OCI-LY7 (cell line): ENCODE results near the gene ANKRD13B. TPM values are rescaled to one million over a fixed set of nuclear protein-coding genes. Genes with fewer than 3 reads are reported as not detected.

Experiments used
- BruUV-seq: library from RNA; stranded (reverse); fragments of 400-500 nt; replicated peaks from 2 replicates; lab custom pipeline; 2021; lab: Mats Ljungman, UMichigan
- CTCF ChIA-PET: fragments of 300-600 bp; sonication (Branson Sonifier 250); formaldehyde crosslinking; loops from one replicate; lab custom pipeline; 2022; ENCODE audit warnings: antibody characterized with exemption; ENCODE audit not compliant: unreplicated experiment; lab: Charles Lee
- POLR2A ChIA-PET: fragments of 300-600 bp; sonication (Branson Sonifier 250); formaldehyde crosslinking; loops from one replicate; lab custom pipeline; 2022; ENCODE audit warnings: antibody characterized with exemption; lab: Charles Lee
- DNase-seq: peaks from one replicate; pipeline ENCODE4 v3.0.0-alpha.2; 2015; ENCODE audit warnings: low spot score
- H2AFZ ChIP-seq: fragments of 200-600 bp; sonication (generic), shearing (Covaris generic); 2 replicates; pipeline ENCODE4 v1.6.1; 2014; ENCODE audit warnings: mild to moderate bottlenecking, antibody characterized with exemption, low read length, moderate library complexity
- H3K27ac ChIP-seq: fragments of 200-600 bp; sonication (generic); 2 replicates; pipeline ENCODE4 v1.5.1; 2014; ENCODE audit warnings: mixed run types, low read depth, mild to moderate bottlenecking, moderate library complexity, low read length, inconsistent platforms; ENCODE audit not compliant: poor library complexity, severe bottlenecking
- H3K36me3 ChIP-seq: fragments of 200-600 bp; sonication (generic); 2 replicates; pipeline ENCODE4 v1.6.1; 2014; ENCODE audit warnings: mild to moderate bottlenecking, antibody characterized with exemption, low read length, moderate library complexity, mixed read lengths; ENCODE audit not compliant: insufficient read depth
- H3K4me1 ChIP-seq: fragments of 200-600 bp; sonication (generic); 2 replicates; pipeline ENCODE4 v1.5.1; 2014; ENCODE audit warnings: mild to moderate bottlenecking, low read length; ENCODE audit not compliant: insufficient read depth, poor library complexity, severe bottlenecking
- H3K4me2 ChIP-seq: fragments of 200-600 bp; sonication (generic); 2 replicates; pipeline ENCODE4 v1.6.1; 2014; ENCODE audit warnings: mild to moderate bottlenecking, low read length
- H3K4me3 ChIP-seq: fragments of 200-600 bp; sonication (generic); 2 replicates; pipeline ENCODE4 v1.5.1; 2014; ENCODE audit warnings: mild to moderate bottlenecking, low read depth, low read length; ENCODE audit not compliant: poor library complexity, severe bottlenecking
- H3K79me2 ChIP-seq: fragments of 200-600 bp; sonication (generic); 2 replicates; pipeline ENCODE4 v1.6.1; 2016; ENCODE audit warnings: low read depth, mild to moderate bottlenecking, low read length, moderate library complexity, mixed read lengths; ENCODE audit not compliant: insufficient read depth
- H3K9me2 ChIP-seq: fragments of 200-600 bp; sonication (generic); 2 replicates; pipeline ENCODE4 v1.6.1; 2016; ENCODE audit warnings: mild to moderate bottlenecking, low read length, mixed read lengths; ENCODE audit not compliant: insufficient read depth
- H3K9me3 ChIP-seq: fragments of 200-600 bp; sonication (generic); 2 replicates; pipeline ENCODE4 v1.6.1; 2014; ENCODE audit warnings: mild to moderate bottlenecking, mixed run types, low read length, mixed read lengths
- H4K20me1 ChIP-seq: fragments of 200-600 bp; sonication (generic); 2 replicates; pipeline ENCODE4 v1.6.1; 2014; ENCODE audit warnings: mild to moderate bottlenecking, antibody characterized with exemption, low read length, moderate library complexity, mixed read lengths; ENCODE audit not compliant: insufficient read depth
- EZH2phosphoT487 ChIP-seq: fragments of 200-600 bp; sonication (generic); IDR thresholded peaks from 2 replicates; pipeline ENCODE4 v1.6.1; 2018; ENCODE audit warnings: low read depth, borderline replicate concordance, mild to moderate bottlenecking, mixed run types, antibody characterized with exemption, low read length, moderate library complexity, mixed read lengths
- intact Hi-C: fragments of 100-400 bp; cut with micrococcal nuclease; formaldehyde crosslinking; loops from one replicate; pipeline ENCODE4 v1.10.0; 2022; ENCODE audit not compliant: unreplicated experiment
- total RNA-seq, 2 experiments: library from RNA; depleted of rRNA in 1 of 2; stranded (reverse); fragments of >200 nt in 1 of 2; shearing (Covaris generic) in 1 of 2; gene quantifications; 2 replicates each; pipeline ENCODE4 v1.2.3, GENCODE V29; 2014 to 2022
- TF ChIP-seq, protein P1 (sequence below): fragments of 200-600 bp; sonication (generic); conservative IDR thresholded peaks from 2 replicates; pipeline ENCODE4 v1.5.1; 2014; ENCODE audit warnings: mild to moderate bottlenecking, antibody characterized with exemption, low read length, moderate library complexity, mixed read lengths

The ANKRD13B gene
- total RNA-seq, 2 experiments from 2014 or later: 22.8 to 30.5 TPM

GRCh38 chr17:29619251-29619650 lies 26.3 kb downstream of the ANKRD13B start:
- Histone ChIP-seq H3K27ac (no peak overlapping the region), H3K79me2 (no peaks in the 10 kb centered on the region), H3K4me3 (no peak overlapping the region), H3K36me3 (no peaks in the 10 kb centered on the region), H3K9me3 (no peaks in the 10 kb centered on the region), H2AFZ (no peak overlapping the region), H4K20me1 (0 out of 2 replicates have a peak, but pooled peaks cover 10% of the 10 kb centered on the region), H3K4me1 (peaks cover 44% of the 10 kb centered on the region), H3K9me2 (no peaks in the 10 kb centered on the region), H3K4me2 (no peak overlapping the region)
- intact Hi-C loops: loop anchor here (1.0 to 5.0 kb wide), 4 partner anchors 37 to 473 kb away; no protein-coding TSS in a partner anchor
- ChIA-PET POLR2A (interaction anchor here (0.7 kb wide), 1 partner anchor 12 kb away, joined by 3 read pairs; no protein-coding TSS in a partner anchor), CTCF (interaction anchor here (0.5 kb wide), 1 partner anchor 46 kb away, joined by 3 read pairs; no protein-coding TSS in a partner anchor)
- no peak for TF ChIP-seq EZH2phosphoT487
- TF ChIP-seq, protein P1, sequence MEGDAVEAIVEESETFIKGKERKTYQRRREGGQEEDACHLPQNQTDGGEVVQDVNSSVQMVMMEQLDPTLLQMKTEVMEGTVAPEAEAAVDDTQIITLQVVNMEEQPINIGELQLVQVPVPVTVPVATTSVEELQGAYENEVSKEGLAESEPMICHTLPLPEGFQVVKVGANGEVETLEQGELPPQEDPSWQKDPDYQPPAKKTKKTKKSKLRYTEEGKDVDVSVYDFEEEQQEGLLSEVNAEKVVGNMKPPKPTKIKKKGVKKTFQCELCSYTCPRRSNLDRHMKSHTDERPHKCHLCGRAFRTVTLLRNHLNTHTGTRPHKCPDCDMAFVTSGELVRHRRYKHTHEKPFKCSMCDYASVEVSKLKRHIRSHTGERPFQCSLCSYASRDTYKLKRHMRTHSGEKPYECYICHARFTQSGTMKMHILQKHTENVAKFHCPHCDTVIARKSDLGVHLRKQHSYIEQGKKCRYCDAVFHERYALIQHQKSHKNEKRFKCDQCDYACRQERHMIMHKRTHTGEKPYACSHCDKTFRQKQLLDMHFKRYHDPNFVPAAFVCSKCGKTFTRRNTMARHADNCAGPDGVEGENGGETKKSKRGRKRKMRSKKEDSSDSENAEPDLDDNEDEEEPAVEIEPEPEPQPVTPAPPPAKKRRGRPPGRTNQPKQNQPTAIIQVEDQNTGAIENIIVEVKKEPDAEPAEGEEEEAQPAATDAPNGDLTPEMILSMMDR: peak; percentile 64
- BruUV-seq: no TSS peak
- peak; percentile 45 for DNase-seq

- TF ChIP-seq, protein P1: no peak
- TF ChIP-seq EZH2phosphoT487: no peak
- no peaks in the 10 kb centered on the region for H3K9me2 ChIP-seq
- no peak overlapping the region for H3K4me3 ChIP-seq
- H2AFZ ChIP-seq: no peak overlapping the region
- H3K9me3 ChIP-seq: no peaks in the 10 kb centered on the region
- H4K20me1 ChIP-seq: 0 out of 2 replicates have a peak, but pooled peaks cover 10% of the 10 kb centered on the region
- peaks cover 39% of the 10 kb centered on the region for H3K4me1 ChIP-seq
- H3K36me3 ChIP-seq: no peaks in the 10 kb centered on the region
- no peak overlapping the region for H3K27ac ChIP-seq
- ChIA-PET POLR2A (no interaction called here), CTCF (no interaction called here)
- intact Hi-C loops: no loop called here
- no peak overlapping the region for H3K4me2 ChIP-seq
- no peaks in the 10 kb centered on the region for H3K79me2 ChIP-seq
- no TSS peak for BruUV-seq
- no peak for DNase-seq
These were observed 27.3 kb downstream of the ANKRD13B start for GRCh38 chr17:29620271-29620670.

- H3K4me2 ChIP-seq: no peak overlapping the region
- no TSS peak for BruUV-seq
- no peaks in the 10 kb centered on the region for H3K36me3 ChIP-seq
- no peak for TF ChIP-seq EZH2phosphoT487
- TF ChIP-seq, protein P1: no peak
- H3K4me3 ChIP-seq: no peak overlapping the region
- H3K9me2 ChIP-seq: no peaks in the 10 kb centered on the region
- POLR2A ChIA-PET: no interaction called here
- CTCF ChIA-PET: no interaction called here
- no peak overlapping the region for H3K27ac ChIP-seq
- no peak for DNase-seq
- H2AFZ ChIP-seq: no peak overlapping the region
- no peaks in the 10 kb centered on the region for H3K79me2 ChIP-seq
- no peaks in the 10 kb centered on the region for H3K9me3 ChIP-seq
- peaks cover 33% of the 10 kb centered on the region for H3K4me1 ChIP-seq
- H4K20me1 ChIP-seq: 0 out of 2 replicates have a peak, but pooled peaks cover 7% of the 10 kb centered on the region
- intact Hi-C loops: no loop called here
These were observed 28.0 kb downstream of the ANKRD13B start for GRCh38 chr17:29620779-29621500.
